Neural cell (in vitro differentiated cells): ENCODE results near the gene S1PR3.

Experiments used
- CTCF ChIP-seq: fragments of 450-650 bp; IDR thresholded peaks from 2 replicates; pipeline ENCODE4 v1.5.1; 2014; ENCODE audit warnings: antibody characterized with exemption, mild to moderate bottlenecking, moderate library complexity; ENCODE audit not compliant: poor library complexity, severe bottlenecking
- EZH2 ChIP-seq: fragments of 200-600, 300-800 bp; shearing (Covaris generic), sonication (generic); IDR thresholded peaks from 2 replicates; pipeline ENCODE4 v1.6.1; 2014; ENCODE audit warnings: antibody characterized with exemption, low read length, borderline replicate concordance, mild to moderate bottlenecking; ENCODE audit not compliant: insufficient read depth, poor library complexity, severe bottlenecking
- MXI1 ChIP-seq: fragments of 450-650 bp; conservative IDR thresholded peaks from 2 replicates; pipeline ENCODE4 v1.6.1; 2014; ENCODE audit warnings: antibody characterized with exemption, mild to moderate bottlenecking; ENCODE audit not compliant: poor library complexity, severe bottlenecking
- POLR2AphosphoS5 ChIP-seq: IDR thresholded peaks from 2 replicates; pipeline ENCODE4 v1.6.1; 2012
- REST ChIP-seq: IDR thresholded peaks from 2 replicates; pipeline ENCODE4 v1.6.1; 2012; ENCODE audit warnings: borderline replicate concordance
- TAF1 ChIP-seq: IDR thresholded peaks from 2 replicates; pipeline ENCODE4 v1.6.1; 2012; ENCODE audit warnings: low read depth

GRCh38 chr9:88998503-88998902, 7.2 kb downstream of the S1PR3 start:
- TF ChIP-seq CTCF: no peak
- no peak for TF ChIP-seq EZH2
- no peak for TF ChIP-seq REST
- no peak for TF ChIP-seq MXI1
- no peak for TF ChIP-seq TAF1
- no peak for TF ChIP-seq POLR2AphosphoS5
